NCI-H1048 (cell line): Measurements from ENCODE around the gene CEP68.

Experiments used
- DNase-seq: peaks from one replicate; lab custom pipeline; 2025; lab: John Stamatoyannopoulos, UW

The CEP68 gene

GRCh38 chr2:65057054-65057375 lies 799 bp downstream of the CEP68 start:
- no peak for DNase-seq

GRCh38 chr2:65057391-65058052 lies 1.3 kb downstream of the CEP68 start:
- no peak for DNase-seq

GRCh38 chr2:65059071-65059470 lies 2.9 kb downstream of the CEP68 start:
- no peak for DNase-seq

DNA sequence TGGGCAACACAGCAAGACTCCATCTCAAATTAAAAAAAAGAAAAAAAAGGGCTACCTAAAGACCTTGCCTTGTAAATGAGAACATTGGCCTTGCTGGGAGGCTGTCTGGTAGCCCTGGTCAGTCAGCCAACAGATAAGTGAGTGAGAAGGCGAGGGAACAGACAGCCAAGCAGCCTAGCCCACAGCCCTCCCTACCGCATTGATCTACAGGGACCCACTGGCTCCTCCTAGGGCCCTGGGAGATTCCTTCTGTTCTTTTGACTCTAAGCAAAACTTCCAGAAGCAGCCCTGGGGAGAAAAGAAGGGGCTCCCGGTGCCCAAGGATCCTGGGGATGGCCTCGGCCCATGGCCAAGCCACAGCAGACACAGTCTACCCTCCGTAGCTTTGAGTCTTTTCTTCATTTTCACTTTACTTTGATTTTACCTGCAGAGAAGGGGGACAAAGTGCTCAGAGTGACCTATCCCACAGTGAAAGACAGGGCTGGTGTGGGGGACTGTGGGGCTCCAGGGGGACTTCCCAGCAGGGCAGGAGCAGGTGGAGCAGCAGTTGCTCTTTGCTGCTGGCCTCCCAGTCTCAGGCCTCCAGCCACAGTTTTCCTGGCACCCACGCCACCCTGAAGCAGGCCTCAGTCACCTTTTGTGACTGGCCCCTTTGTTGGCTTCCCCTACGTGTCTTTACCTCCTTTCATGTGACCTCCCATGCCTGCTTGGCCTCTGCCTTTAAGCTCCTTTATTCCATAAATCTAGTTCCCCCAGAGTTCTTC lies 5.1 kb downstream of the CEP68 start:
- no peak for DNase-seq

DNA sequence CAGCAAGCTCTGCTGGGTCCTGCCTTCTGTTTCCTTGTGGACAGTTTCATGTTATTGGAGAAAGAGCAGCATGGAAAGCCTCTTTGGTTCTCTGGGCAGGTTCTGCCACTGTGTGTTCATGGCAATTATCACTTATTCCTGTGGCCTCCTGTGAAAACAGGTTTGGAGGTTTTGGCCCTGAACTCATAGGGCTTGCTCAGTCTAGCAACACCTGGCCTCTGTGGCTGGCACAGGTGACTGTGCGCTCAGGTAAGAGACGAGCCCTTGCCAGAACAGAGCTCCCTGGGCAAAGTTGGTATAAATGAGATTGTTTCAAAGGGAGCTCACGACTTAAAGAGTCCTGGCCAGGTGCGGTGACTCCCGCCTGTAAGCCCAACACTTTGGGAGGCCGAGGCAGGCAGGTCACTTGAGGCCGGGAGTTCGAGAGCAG lies 5.7 kb downstream of the CEP68 start:
- DNase-seq, result no peak

DNA sequence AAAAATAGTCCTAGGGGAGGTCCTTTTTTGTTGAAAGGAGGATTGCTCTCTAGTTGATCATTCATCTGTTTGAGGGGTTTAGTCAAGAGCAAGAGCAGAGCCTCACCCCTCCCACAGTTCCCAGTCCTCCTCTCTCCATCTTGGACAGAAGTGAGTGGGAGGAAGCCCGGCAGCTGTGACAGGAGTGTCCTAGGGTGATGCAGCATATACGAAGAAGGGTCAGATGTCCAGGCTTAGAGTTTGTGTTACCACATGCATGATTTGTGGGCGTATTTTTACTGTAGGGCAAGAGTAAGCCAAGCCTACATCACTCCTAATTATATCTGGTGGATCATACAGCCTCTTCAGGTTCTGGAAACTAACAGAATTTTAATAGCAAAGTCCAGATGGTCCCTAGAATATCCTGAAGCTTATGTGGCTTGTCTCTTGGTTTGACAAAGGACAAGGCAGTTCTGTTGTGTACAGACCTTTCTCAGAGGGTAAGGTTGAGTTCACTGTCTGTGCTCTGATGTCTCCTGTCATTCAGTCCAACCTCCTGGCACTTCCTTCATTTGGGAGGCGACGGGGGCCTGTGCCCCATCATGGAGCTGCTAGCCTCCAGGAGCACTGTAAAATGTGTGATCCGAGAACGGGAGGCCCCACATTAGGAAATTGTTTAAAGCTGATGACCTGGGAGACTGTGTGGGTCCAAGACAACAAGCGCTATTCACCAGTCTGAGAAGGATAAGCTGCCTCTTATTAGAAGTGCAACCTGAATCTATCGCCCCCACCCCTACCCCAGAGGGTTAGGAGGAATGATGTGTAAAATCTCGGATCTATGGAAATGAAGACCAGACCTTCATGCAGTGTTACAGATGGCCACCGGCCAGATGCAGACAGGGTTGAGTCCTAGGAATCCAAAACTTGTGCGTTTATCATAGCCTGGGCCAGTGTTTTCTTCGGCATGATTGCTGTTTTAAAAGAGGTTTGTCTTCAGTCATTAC lies 6.9 kb downstream of the CEP68 start:
- DNase-seq, result no peak

DNA sequence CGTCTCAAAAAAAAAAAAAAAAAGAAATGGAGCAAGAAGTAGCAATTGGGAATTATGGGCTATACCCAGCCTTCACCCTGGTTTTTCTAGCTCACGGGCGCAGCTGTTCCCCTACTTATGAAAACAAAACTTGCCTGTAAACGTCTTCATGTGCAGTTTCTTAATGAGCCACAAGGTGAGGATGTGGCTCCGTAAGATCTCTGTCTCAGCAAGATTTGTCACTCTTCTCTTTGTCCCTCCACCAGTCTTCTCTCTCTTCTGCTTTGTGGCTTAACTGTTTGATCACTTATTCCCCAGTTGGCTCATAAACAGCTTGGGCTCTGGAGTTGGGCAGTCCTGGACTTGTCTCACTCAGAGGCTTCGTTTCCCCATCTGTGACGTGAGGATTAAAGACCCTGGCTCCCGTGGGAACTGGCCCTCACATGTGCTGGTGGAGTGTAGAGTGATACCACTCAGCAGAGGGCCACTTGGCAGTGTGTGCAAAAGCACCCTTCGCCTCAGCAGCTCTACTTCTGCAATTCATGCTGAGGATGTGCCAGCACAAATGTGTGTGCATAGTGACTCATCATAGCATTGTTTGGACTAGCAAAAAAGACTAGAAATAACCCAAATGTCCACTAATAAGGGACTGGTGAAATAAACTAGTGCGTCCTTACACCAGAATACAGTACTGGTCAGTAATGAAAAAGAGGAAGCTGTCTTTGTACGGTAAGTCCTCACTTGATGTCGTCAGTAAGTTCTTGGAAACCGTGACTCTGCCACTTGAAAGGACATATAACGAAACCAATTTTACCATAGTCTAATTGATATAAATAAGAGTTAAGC lies 8.7 kb downstream of the CEP68 start:
- no peak for DNase-seq

GRCh38 chr2:65067806-65068553 lies 11.8 kb downstream of the CEP68 start:
- DNase-seq, result no peak

DNA sequence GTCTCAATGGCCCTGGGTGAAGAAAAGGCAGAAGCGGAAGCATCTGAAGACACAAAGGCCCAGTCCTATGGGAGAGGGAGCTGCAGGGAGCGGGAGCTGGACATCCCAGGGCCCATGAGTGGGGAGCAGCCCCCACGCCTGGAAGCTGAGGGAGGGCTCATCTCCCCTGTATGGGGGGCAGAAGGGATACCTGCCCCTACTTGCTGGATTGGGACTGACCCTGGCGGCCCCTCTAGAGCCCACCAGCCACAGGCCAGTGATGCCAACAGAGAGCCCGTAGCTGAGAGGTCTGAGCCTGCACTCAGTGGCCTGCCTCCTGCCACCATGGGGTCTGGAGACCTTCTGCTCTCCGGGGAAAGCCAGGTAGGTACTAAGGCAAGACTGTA lies 13.2 kb downstream of the CEP68 start:
- no peak for DNase-seq

DNA sequence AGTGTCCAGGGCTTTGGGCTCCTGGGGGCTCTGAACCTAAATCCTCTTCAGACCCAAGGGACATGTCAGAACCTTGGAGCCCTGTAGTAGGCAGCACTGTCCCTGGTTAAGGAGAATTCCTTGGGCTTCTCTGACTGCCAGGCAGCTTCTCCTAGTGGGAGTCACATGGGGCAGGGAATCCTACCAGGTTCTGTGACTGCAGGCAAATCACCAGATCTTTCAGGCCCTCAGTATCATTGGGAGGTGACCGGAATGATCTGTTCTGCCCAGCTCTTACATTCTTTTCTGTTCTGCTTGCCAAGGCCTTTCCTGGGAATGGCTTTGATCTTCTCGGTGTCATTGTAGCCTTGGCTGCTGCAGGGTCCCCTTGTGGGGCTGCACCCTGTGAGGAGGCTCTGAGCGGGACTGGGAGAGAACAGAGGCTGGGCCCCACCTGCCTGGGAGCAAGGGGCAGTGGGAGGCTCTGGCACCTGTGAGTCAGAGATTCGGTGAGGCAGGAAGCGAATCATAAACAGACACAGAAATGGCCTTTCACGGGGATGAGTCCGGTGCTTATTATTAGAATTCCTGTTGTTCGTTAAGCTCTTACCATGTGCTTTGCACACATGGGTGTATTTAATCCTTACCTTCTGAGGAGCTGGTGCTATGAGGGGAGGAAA lies 14.1 kb downstream of the CEP68 start:
- no peak for DNase-seq

GRCh38 chr2:65070856-65071255 lies 14.6 kb downstream of the CEP68 start:
- no peak for DNase-seq

DNA sequence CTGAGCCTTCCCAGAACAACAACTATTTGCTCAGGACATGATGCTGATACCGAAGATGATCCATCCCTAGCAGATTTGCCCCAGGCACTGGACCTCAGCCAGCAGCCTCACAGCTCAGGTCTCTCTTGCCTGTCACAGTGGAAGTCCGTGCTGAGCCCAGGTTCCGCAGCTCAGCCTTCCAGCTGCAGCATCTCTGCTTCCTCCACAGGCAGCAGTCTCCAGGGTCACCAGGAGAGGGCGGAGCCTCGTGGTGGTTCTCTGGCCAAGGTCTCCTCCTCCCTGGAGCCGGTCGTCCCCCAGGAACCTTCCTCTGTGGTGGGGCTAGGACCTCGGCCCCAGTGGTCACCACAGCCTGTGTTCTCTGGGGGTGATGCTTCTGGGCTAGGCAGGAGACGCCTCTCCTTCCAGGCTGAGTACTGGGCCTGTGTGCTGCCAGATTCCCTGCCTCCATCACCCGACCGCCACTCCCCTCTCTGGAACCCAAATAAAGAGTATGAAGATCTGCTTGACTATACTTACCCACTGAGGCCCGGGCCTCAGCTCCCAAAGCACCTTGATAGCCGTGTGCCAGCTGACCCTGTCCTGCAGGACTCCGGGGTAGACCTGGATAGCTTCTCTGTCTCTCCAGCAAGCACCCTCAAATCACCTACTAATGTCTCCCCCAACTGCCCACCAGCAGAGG lies 15.4 kb downstream of the CEP68 start:
- DNase-seq, result no peak

DNA sequence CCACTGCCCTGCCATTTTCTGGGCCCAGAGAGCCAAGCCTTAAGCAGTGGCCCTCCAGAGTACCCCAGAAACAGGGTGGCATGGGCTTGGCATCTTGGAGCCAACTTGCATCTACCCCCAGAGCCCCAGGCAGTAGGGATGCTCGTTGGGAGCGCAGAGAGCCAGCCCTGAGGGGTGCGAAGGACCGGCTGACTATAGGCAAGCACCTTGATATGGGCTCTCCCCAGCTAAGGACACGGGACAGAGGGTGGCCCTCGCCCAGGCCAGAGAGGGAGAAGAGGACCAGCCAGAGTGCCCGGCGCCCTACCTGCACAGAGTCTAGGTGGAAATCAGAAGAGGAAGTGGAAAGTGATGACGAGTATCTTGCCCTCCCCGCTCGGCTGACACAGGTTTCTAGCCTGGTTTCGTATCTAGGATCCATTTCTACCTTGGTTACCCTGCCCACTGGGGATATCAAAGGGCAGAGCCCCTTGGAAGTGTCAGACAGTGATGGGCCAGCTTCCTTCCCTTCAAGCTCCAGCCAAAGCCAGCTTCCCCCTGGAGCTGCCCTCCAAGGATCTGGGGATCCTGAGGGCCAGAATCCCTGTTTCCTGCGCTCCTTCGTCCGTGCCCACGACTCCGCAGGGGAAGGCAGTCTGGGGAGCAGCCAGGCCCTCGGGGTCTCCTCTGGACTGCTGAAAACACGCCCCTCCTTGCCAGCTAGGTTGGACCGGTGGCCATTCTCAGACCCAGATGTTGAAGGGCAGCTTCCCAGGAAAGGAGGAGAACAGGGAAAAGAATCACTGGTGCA lies 16.2 kb downstream of the CEP68 start:
- DNase-seq, result no peak

- no peak for DNase-seq
These were observed 17.8 kb downstream of the CEP68 start for GRCh38 chr2:65073879-65074565.

DNA sequence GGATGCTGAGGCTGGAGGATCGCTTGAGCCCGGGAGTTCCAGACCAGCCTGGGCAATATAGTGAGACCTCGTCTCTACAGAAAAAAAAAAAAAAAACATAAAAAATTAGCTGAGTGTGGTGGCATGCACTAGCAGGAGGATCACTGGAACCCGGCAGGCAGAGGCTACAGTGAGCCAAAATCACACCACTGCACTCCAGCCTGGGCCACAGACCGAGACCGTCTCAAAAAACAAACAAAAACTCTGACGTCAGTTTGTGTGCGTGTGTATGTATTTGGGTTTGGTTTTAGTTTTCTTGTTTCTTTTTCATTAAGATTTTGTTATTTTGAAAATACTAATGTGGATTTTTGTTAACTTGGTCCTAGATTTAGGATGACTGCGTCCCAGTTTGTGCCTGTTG lies 19.0 kb downstream of the CEP68 start:
- no peak for DNase-seq

- no peak for DNase-seq
These were observed 19.6 kb downstream of the CEP68 start for GRCh38 chr2:65075605-65076344.

GRCh38 chr2:65076345-65076710 lies 20.1 kb downstream of the CEP68 start:
- no peak for DNase-seq

DNA sequence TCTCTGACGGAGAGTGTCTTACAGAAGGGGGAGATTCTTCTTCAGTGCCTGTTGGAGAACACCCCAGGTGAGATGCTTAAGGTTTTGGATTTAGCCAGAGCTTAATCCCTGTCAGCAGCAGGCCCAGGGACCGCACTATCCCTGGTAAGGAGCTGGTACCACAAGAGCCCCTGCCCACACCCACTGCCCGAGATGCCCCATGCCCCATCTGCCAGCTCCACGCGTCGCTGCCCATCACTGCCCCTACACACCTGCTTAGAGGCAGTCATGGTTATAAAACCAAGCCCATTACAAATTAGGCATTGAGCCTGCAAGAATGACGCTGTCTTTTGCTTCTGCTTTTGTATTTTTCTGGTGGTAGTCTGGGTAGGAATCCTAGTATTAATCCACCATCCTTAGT lies 21.7 kb downstream of the CEP68 start:
- DNase-seq, result no peak
